Measurements from ENCODE around the gene SP5.
A peak's percentile ranks its signal among the peaks of the same experiment; 100 is the strongest.
"Not testable (repeated sequence)": the region's sequence is repeated elsewhere in the genome, so short reads cannot be mapped to it uniquely, and the experiment has no call there.

The SP5 gene

GRCh38 chr2:170711196-170711773 lies 3.9 kb upstream of the SP5 start:
- no peak for DNase-seq (ENCODE audit: low spot score)

GRCh38 chr2:170711774-170712652 lies 3.1 kb upstream of the SP5 start:
- peak; percentile 33 for DNase-seq (ENCODE audit: low spot score)

GRCh38 chr2:170712653-170713542 lies 2.2 kb upstream of the SP5 start:
- DNase-seq (ENCODE audit: low spot score), result no peak

- DNase-seq (ENCODE audit: low spot score), result peak; percentile 34
Measured at GRCh38 chr2:170713543-170714380, 1.4 kb upstream of the SP5 start.

- DNase-seq (ENCODE audit: low spot score), result peak; percentile 59
Measured at GRCh38 chr2:170714381-170715061, 616 bp upstream of the SP5 start.

- peak; percentile 48 for DNase-seq (ENCODE audit: low spot score)
Measured at GRCh38 chr2:170715932-170716777, 1.0 kb downstream of the SP5 start.

- DNase-seq (ENCODE audit: low spot score), result peak; percentile 86
Measured at GRCh38 chr2:170716851-170717598, 1.9 kb downstream of the SP5 start.

- no peak for DNase-seq (ENCODE audit: low spot score)
Measured at GRCh38 chr2:170717599-170717963, 2.4 kb downstream of the SP5 start.

GRCh38 chr2:170717991-170718589 lies 3.0 kb downstream of the SP5 start:
- DNase-seq (ENCODE audit: low spot score), result no peak

- no peak for DNase-seq (ENCODE audit: low spot score)
Measured at GRCh38 chr2:170719810-170720209, 4.7 kb downstream of the SP5 start.

- DNase-seq (ENCODE audit: low spot score), result no peak
Measured at GRCh38 chr2:170721678-170722077, 6.5 kb downstream of the SP5 start.

- no peak for DNase-seq (ENCODE audit: low spot score)
Measured at GRCh38 chr2:170722301-170722700, 7.2 kb downstream of the SP5 start.

- no peak for DNase-seq (ENCODE audit: low spot score)
Measured at GRCh38 chr2:170723446-170723958, 8.4 kb downstream of the SP5 start.

- no peak for DNase-seq (ENCODE audit: low spot score)
Measured at GRCh38 chr2:170733798-170734600, 18.9 kb downstream of the SP5 start.

- not testable (repeated sequence) for DNase-seq (ENCODE audit: low spot score)
Measured at GRCh38 chr2:170734601-170735000, 19.5 kb downstream of the SP5 start.

- no peak for DNase-seq (ENCODE audit: low spot score)
Measured at GRCh38 chr2:170736628-170737027, 21.5 kb downstream of the SP5 start.

GRCh38 chr2:170737406-170737805 lies 22.3 kb downstream of the SP5 start:
- no peak for DNase-seq (ENCODE audit: low spot score)

- no peak for DNase-seq (ENCODE audit: low spot score)
Measured at GRCh38 chr2:170737821-170738220, 22.7 kb downstream of the SP5 start.
